HepG2 (cell line): Measurements from ENCODE around the gene PLSCR3. TPM values are rescaled to one million over a fixed set of nuclear protein-coding genes. Genes with fewer than 3 reads are reported as not detected.

Source experiments
- ATAC-seq: fragments of 200-7000 bp; cut with Tn5 transposase; 3 replicates; pipeline ENCODE4 v1.9.1; 2020; ENCODE audit warnings: mild to moderate bottlenecking, moderate library complexity
- BruUV-seq: library from RNA; stranded (reverse); fragments of 400-500 nt; replicated peaks from 2 replicates; lab custom pipeline; 2021; lab: Mats Ljungman, UMichigan
- CTCF ChIA-PET: fragments of 300-600 bp; formaldehyde crosslinking; extraction: SDS; loops from one replicate; lab custom pipeline; 2021; ENCODE audit warnings: low total read pairs, inconsistent platforms, low intra/inter-chr PET ratio; lab: Yijun Ruan, JAX
- POLR2A ChIA-PET: fragments of 350-600 bp; sonication (Branson Sonifier 250); formaldehyde crosslinking; loops from one replicate; lab custom pipeline; 2020; ENCODE audit warnings: antibody characterized with exemption, inconsistent platforms; lab: Yijun Ruan, JAX
- DNase-seq: peaks from one replicate; pipeline ENCODE4 v3.0.0-alpha.2; 2015; ENCODE audit warnings: low spot score
- FAIRE-seq: peaks from 3 replicates; lab custom pipeline; 2011; peaks lifted over from hg19 to GRCh38; lab: Jason Lieb, UNC
- H2AFZ ChIP-seq: one replicate; pipeline ENCODE4 v1.6.1; 2011; ENCODE audit warnings: low read length, inconsistent platforms
- H3K27ac ChIP-seq: fragments of 300-600 bp; 3 replicates; pipeline ENCODE4 v1.8.0; 2011; ENCODE audit warnings: mixed run types, mild to moderate bottlenecking, mixed read lengths, low read length, inconsistent platforms; ENCODE audit not compliant: insufficient read depth; ENCODE audit errors: extremely low read length
- H3K27me3 ChIP-seq, 2 experiments: fragments of 200-600 bp in 1 of 2; 2 replicates in 1 of 2; 3 replicates in 1 of 2; pipeline versions ENCODE4 v1.6.0 to v1.8.0; 2011; ENCODE audit warnings: low read length in 2 of 2, mild to moderate bottlenecking in 2 of 2, moderate library complexity in 2 of 2, inconsistent platforms in 1 of 2; ENCODE audit not compliant: insufficient read depth in 2 of 2, control insufficient read depth in 1 of 2
- H3K36me3 ChIP-seq, 2 experiments: fragments of 200-600 bp in 1 of 2; replicated peaks in 1 of 2; 2 replicates in 1 of 2; 3 replicates in 1 of 2; pipeline versions ENCODE4 v1.5.1 to v1.8.0; 2011; ENCODE audit warnings: low read length in 2 of 2, inconsistent platforms in 1 of 2; ENCODE audit not compliant: insufficient read depth in 2 of 2, control insufficient read depth in 1 of 2
- H3K4me1 ChIP-seq: 2 replicates; pipeline ENCODE4 v1.5.1; 2012; ENCODE audit warnings: low read length, inconsistent platforms; ENCODE audit not compliant: insufficient read depth
- H3K4me2 ChIP-seq: 2 replicates; pipeline ENCODE4 v1.6.0; 2011; ENCODE audit warnings: low read depth, low read length, inconsistent platforms
- H3K4me3 ChIP-seq, 3 experiments: fragments of 200-600 bp in 1 of 3; sonication (generic), shearing (Covaris generic) in 1 of 3; replicated peaks in 1 of 3; 2 replicates each; pipeline ENCODE4 v1.5.1; 2011 to 2016; ENCODE audit warnings: low read length in 3 of 3, inconsistent platforms in 2 of 3, low read depth in 2 of 3, mild to moderate bottlenecking in 2 of 3, control low read depth in 1 of 3, mixed read lengths in 1 of 3; ENCODE audit not compliant: insufficient read depth in 1 of 3
- H3K79me2 ChIP-seq: one replicate; pipeline ENCODE4 v1.6.1; 2011; ENCODE audit warnings: low read length, inconsistent platforms; ENCODE audit not compliant: insufficient read depth
- H3K9ac ChIP-seq: 2 replicates; pipeline ENCODE4 v1.6.0; 2011; ENCODE audit warnings: mild to moderate bottlenecking, low read depth, low read length, inconsistent platforms; ENCODE audit not compliant: insufficient read depth
- H3K9me3 ChIP-seq: 2 replicates; pipeline ENCODE4 v1.5.1; 2012; ENCODE audit warnings: mild to moderate bottlenecking, low read length
- H4K20me1 ChIP-seq: 2 replicates; pipeline ENCODE4 v1.6.0; 2011; ENCODE audit warnings: inconsistent platforms, mild to moderate bottlenecking, low read length, moderate library complexity; ENCODE audit not compliant: insufficient read depth
- FOXJ3 ChIP-seq: sonication (generic); formaldehyde crosslinking; IDR thresholded peaks from 2 replicates; pipeline ENCODE4 v1.4.0; 2020; ENCODE audit warnings: missing genetic modification reagents, mild to moderate bottlenecking, borderline replicate concordance
- HMG20A ChIP-seq: IDR thresholded peaks from 2 replicates; pipeline ENCODE4 v1.6.1; 2016; ENCODE audit warnings: borderline replicate concordance
- IKZF4 ChIP-seq: sonication (generic); formaldehyde crosslinking; IDR thresholded peaks from 2 replicates; pipeline ENCODE4 v1.5.1; 2020; ENCODE audit warnings: borderline replicate concordance, mild to moderate bottlenecking, low read depth, missing genetic modification reagents; ENCODE audit errors: not compliant biosample characterization
- JDP2 ChIP-seq: sonication (generic); formaldehyde crosslinking; IDR thresholded peaks from 2 replicates; pipeline ENCODE4 v1.8.1; 2022; ENCODE audit warnings: missing genetic modification reagents, borderline replicate concordance
- SMC3 ChIP-seq: IDR thresholded peaks from 2 replicates; pipeline ENCODE4 v1.6.1; 2011; ENCODE audit warnings: low read length, improper control_type of control experiment
- ZFP36 ChIP-seq: fragments of 150-350 bp; IDR thresholded peaks from 2 replicates; pipeline ENCODE4 v1.6.1; 2018; ENCODE audit warnings: borderline replicate concordance, low read length, low read depth; ENCODE audit not compliant: partially characterized antibody
- ZFY ChIP-seq: sonication (generic); formaldehyde crosslinking; IDR thresholded peaks from 2 replicates; pipeline ENCODE4 v1.4.0; 2020; ENCODE audit warnings: missing genetic modification reagents
- ZMAT3 ChIP-seq: sonication (generic); formaldehyde crosslinking; conservative IDR thresholded peaks from 2 replicates; pipeline ENCODE4 v1.7.0; 2021; ENCODE audit warnings: missing genetic modification reagents
- ZNF792 ChIP-seq: IDR thresholded peaks from 2 replicates; pipeline ENCODE4 v1.6.1; 2016
- WGBS: methylation state at CpG from one replicate; pipeline ENCODE4 v1.1.6; 2017; ENCODE audit warnings: low lambda C conversion rate; 5-methylcytosine and 5-hydroxymethylcytosine counted together
- in situ Hi-C: cut with HindIII; loops from 2 replicates; pipeline ENCODE4 v1.10.0; 2017; ENCODE audit warnings: low pct_unique_long_range_greater_than_20kb; ENCODE audit not compliant: extremely low pct_ligation_motif_present
- intact Hi-C: fragments of 100-400 bp; cut with micrococcal nuclease; formaldehyde crosslinking; loops from one replicate; pipeline ENCODE4 v1.10.0; 2022; ENCODE audit not compliant: unreplicated experiment
- polyA plus RNA-seq, 8 experiments: library from polyadenylated mRNA; depleted of rRNA in 3 of 8; stranded (reverse) in 7 of 8; unstranded in 1 of 8; fragments of >200 nt; fragmentation: Illumina TruSeq in 4 of 8; extraction: Trizol in 4 of 8; gene quantifications; 2 replicates each; pipeline versions ENCODE4 v1.2.1 to v1.2.3, GENCODE V29; 2011 to 2016; ENCODE audit warnings: low read depth in 4 of 8, missing spikeins in 1 of 8, mixed read lengths in 1 of 8; ENCODE audit not compliant: insufficient read depth in 1 of 8
- total RNA-seq, 5 experiments: library from RNA; depleted of rRNA; stranded (reverse); fragments of >200 nt; fragmentation: Illumina TruSeq; extraction: Trizol; gene quantifications; 2 replicates each; pipeline ENCODE4 v1.2.3, GENCODE V29; 2016; ENCODE audit warnings: low read depth in 1 of 5
- TF ChIP-seq, protein P1 (sequence below): conservative IDR thresholded peaks from 2 replicates; pipeline ENCODE4 v1.6.1; 2018; ENCODE audit warnings: missing genetic modification reagents
- TF ChIP-seq, protein P2 (sequence below), 2 experiments: sonication (generic) in 1 of 2; formaldehyde crosslinking in 1 of 2; IDR thresholded peaks; 2 replicates each; pipeline versions ENCODE4 v1.5.1 to v1.6.1; 2011 to 2020; ENCODE audit warnings: borderline replicate concordance in 1 of 2, low read depth in 1 of 2, low read length in 1 of 2, mild to moderate bottlenecking in 1 of 2, missing genetic modification reagents in 1 of 2, moderate library complexity in 1 of 2
- TF ChIP-seq, protein P3 (sequence below): sonication (generic); formaldehyde crosslinking; IDR thresholded peaks from 2 replicates; pipeline ENCODE4 v1.4.0; 2020; ENCODE audit warnings: missing genetic modification reagents
- TF ChIP-seq, protein P4 (sequence below): sonication (generic); formaldehyde crosslinking; IDR thresholded peaks from 2 replicates; pipeline ENCODE4 v1.8.1; 2023; ENCODE audit warnings: mild to moderate bottlenecking, missing genetic modification reagents

Gene PLSCR3
- total and polyA plus RNA-seq, 2 of the 13 experiments (the other 11 are each of a cell fraction or from before 2014, with no cell fraction given): 5.6 to 6.2 TPM

DNA sequence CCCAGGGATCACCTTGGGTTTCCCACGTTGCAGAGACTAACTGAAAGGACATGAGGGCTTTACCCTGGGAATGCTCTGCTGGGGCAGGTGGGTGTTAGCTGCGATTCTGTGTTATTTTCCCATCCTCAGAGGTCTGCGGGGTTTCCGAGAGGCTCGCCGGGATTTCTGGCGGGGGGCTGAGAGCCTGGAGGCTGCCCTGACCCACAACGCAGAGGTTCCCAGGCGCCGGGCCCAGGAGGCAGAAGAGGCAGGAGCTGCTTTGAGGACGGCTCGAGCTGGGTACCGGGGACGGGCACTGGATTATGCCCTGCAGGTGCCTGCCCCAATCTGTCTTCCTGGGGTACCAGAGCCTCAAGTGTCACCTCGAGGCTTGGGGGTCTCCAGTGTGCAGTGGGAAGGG, 51.1 kb downstream of the PLSCR3 start:
- no peaks in the 10 kb centered on the region for H3K9me3 ChIP-seq
- no peak overlapping the region for H3K9ac ChIP-seq
- H4K20me1 ChIP-seq: no peaks in the 10 kb centered on the region
- CTCF ChIA-PET: interaction anchor here (1.8 to 5.9 kb wide), 2 partner anchors 19 to 62 kb away, joined by 6 to 41 read pairs; partner anchors contain the start of gene SLC2A4
- H3K4me1 ChIP-seq: peaks cover 36% of the 10 kb centered on the region
- H3K4me2 ChIP-seq: no peak overlapping the region
- no peak for FAIRE-seq
- intact Hi-C loops: no loop called here
- in situ Hi-C loops: no loop called here
- WGBS: 61% methylated on average over 3 of the region's 15 CpGs
- H3K4me3 ChIP-seq: no peak overlapping the region
- H2AFZ ChIP-seq: no peak overlapping the region
- H3K27ac ChIP-seq: no peak overlapping the region
- ATAC-seq: no peak
- no peak for DNase-seq
- BruUV-seq: no TSS peak
- H3K36me3 ChIP-seq: no peaks in the 10 kb centered on the region
- H3K27me3 ChIP-seq: peaks cover 3 to 26% of the 10 kb centered on the region in 2 experiments; a peak in 3 of 5 replicates
- POLR2A ChIA-PET: interaction anchor here (1.5 to 3.5 kb wide), 3 partner anchors 8 to 30 kb away, joined by 4 to 25 read pairs (median 16); partner anchors contain the start of genes ACAP1 and NEURL4
- H3K79me2 ChIP-seq: no peaks in the 10 kb centered on the region
- TF ChIP-seq, protein P1, sequence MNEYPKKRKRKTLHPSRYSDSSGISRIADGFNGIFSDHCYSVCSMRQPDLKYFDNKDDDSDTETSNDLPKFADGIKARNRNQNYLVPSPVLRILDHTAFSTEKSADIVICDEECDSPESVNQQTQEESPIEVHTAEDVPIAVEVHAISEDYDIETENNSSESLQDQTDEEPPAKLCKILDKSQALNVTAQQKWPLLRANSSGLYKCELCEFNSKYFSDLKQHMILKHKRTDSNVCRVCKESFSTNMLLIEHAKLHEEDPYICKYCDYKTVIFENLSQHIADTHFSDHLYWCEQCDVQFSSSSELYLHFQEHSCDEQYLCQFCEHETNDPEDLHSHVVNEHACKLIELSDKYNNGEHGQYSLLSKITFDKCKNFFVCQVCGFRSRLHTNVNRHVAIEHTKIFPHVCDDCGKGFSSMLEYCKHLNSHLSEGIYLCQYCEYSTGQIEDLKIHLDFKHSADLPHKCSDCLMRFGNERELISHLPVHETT: no peak
- TF ChIP-seq, protein P2, sequence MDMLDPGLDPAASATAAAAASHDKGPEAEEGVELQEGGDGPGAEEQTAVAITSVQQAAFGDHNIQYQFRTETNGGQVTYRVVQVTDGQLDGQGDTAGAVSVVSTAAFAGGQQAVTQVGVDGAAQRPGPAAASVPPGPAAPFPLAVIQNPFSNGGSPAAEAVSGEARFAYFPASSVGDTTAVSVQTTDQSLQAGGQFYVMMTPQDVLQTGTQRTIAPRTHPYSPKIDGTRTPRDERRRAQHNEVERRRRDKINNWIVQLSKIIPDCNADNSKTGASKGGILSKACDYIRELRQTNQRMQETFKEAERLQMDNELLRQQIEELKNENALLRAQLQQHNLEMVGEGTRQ (IDR thresholded peaks at IDR 0.05; ENCODE audit: low read depth, low read length): no peak
- TF ChIP-seq, protein P2 (CRISPR knock-in tag; IDR thresholded peaks at IDR 0.05; ENCODE audit: borderline replicate concordance): no peak
- TF ChIP-seq, protein P3, sequence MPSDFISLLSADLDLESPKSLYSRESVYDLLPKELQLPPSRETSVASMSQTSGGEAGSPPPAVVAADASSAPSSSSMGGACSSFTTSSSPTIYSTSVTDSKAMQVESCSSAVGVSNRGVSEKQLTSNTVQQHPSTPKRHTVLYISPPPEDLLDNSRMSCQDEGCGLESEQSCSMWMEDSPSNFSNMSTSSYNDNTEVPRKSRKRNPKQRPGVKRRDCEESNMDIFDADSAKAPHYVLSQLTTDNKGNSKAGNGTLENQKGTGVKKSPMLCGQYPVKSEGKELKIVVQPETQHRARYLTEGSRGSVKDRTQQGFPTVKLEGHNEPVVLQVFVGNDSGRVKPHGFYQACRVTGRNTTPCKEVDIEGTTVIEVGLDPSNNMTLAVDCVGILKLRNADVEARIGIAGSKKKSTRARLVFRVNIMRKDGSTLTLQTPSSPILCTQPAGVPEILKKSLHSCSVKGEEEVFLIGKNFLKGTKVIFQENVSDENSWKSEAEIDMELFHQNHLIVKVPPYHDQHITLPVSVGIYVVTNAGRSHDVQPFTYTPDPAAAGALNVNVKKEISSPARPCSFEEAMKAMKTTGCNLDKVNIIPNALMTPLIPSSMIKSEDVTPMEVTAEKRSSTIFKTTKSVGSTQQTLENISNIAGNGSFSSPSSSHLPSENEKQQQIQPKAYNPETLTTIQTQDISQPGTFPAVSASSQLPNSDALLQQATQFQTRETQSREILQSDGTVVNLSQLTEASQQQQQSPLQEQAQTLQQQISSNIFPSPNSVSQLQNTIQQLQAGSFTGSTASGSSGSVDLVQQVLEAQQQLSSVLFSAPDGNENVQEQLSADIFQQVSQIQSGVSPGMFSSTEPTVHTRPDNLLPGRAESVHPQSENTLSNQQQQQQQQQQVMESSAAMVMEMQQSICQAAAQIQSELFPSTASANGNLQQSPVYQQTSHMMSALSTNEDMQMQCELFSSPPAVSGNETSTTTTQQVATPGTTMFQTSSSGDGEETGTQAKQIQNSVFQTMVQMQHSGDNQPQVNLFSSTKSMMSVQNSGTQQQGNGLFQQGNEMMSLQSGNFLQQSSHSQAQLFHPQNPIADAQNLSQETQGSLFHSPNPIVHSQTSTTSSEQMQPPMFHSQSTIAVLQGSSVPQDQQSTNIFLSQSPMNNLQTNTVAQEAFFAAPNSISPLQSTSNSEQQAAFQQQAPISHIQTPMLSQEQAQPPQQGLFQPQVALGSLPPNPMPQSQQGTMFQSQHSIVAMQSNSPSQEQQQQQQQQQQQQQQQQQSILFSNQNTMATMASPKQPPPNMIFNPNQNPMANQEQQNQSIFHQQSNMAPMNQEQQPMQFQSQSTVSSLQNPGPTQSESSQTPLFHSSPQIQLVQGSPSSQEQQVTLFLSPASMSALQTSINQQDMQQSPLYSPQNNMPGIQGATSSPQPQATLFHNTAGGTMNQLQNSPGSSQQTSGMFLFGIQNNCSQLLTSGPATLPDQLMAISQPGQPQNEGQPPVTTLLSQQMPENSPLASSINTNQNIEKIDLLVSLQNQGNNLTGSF (CRISPR knock-in tag): no peak
- TF ChIP-seq SMC3: no peak
- no peak for TF ChIP-seq ZMAT3 (CRISPR knock-in tag)
- no peak for TF ChIP-seq HMG20A
- TF ChIP-seq ZNF792 (CRISPR knock-in tag): no peak
- TF ChIP-seq JDP2 (CRISPR knock-in tag): no peak
- TF ChIP-seq FOXJ3 (CRISPR knock-in tag): no peak
- no peak for TF ChIP-seq ZFY
- TF ChIP-seq, protein P4, sequence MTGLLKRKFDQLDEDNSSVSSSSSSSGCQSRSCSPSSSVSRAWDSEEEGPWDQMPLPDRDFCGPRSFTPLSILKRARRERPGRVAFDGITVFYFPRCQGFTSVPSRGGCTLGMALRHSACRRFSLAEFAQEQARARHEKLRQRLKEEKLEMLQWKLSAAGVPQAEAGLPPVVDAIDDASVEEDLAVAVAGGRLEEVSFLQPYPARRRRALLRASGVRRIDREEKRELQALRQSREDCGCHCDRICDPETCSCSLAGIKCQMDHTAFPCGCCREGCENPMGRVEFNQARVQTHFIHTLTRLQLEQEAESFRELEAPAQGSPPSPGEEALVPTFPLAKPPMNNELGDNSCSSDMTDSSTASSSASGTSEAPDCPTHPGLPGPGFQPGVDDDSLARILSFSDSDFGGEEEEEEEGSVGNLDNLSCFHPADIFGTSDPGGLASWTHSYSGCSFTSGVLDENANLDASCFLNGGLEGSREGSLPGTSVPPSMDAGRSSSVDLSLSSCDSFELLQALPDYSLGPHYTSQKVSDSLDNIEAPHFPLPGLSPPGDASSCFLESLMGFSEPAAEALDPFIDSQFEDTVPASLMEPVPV (CRISPR knock-in tag): no peak
- TF ChIP-seq ZFP36: no peak
- no peak for TF ChIP-seq IKZF4 (CRISPR knock-in tag)
